ENCODE results near the gene RUNX2. TPM values are rescaled to one million over a fixed set of nuclear protein-coding genes. Genes with fewer than 3 reads are reported as not detected.
A peak's percentile ranks its signal among the peaks of the same experiment; 100 is the strongest.

Gene RUNX2
- polyA plus RNA-seq, 4 donors: 3.1 to 9.5 (median 3.5) TPM

- DNase-seq (ENCODE audit: low read depth in 4 of 4, low spot score in 3 of 4): no peak
Observed at GRCh38 chr6:45608252-45608913, 280.3 kb downstream of the RUNX2 start.

- DNase-seq (ENCODE audit: low read depth in 4 of 4, low spot score in 3 of 4): no peak
Observed at GRCh38 chr6:45609141-45609638, 281.1 kb downstream of the RUNX2 start.

- no peak for DNase-seq (ENCODE audit: low read depth in 4 of 4, low spot score in 3 of 4)
Observed at GRCh38 chr6:45610374-45610773, 282.2 kb downstream of the RUNX2 start.

GRCh38 chr6:45610832-45611231 lies 282.7 kb downstream of the RUNX2 start:
- DNase-seq (ENCODE audit: low read depth in 4 of 4, low spot score in 3 of 4): no peak

- no peak for DNase-seq (ENCODE audit: low read depth in 4 of 4, low spot score in 3 of 4)
Observed at GRCh38 chr6:45611491-45611890, 283.4 kb downstream of the RUNX2 start.

GRCh38 chr6:45613656-45614055 lies 285.5 kb downstream of the RUNX2 start:
- DNase-seq (ENCODE audit: low read depth in 4 of 4, low spot score in 3 of 4): peak in 1 of 4 donors; percentile 55

- no peak for DNase-seq (ENCODE audit: low read depth in 4 of 4, low spot score in 3 of 4)
Observed at GRCh38 chr6:45614488-45615285, 286.6 kb downstream of the RUNX2 start.

- DNase-seq (ENCODE audit: low read depth in 4 of 4, low spot score in 3 of 4): no peak
Observed at GRCh38 chr6:45616209-45616608, 288.1 kb downstream of the RUNX2 start.

GRCh38 chr6:45617441-45617840 lies 289.3 kb downstream of the RUNX2 start:
- no peak for DNase-seq (ENCODE audit: low read depth in 4 of 4, low spot score in 3 of 4)

- DNase-seq (ENCODE audit: low read depth in 4 of 4, low spot score in 3 of 4): no peak
Observed at GRCh38 chr6:45618259-45618658, 290.1 kb downstream of the RUNX2 start.

GRCh38 chr6:45619211-45619760 lies 291.2 kb downstream of the RUNX2 start:
- no peak for DNase-seq (ENCODE audit: low read depth in 4 of 4, low spot score in 3 of 4)

GRCh38 chr6:45619994-45620471 lies 291.9 kb downstream of the RUNX2 start:
- DNase-seq (ENCODE audit: low read depth in 4 of 4, low spot score in 3 of 4): no peak

GRCh38 chr6:45624228-45624627 lies 296.1 kb downstream of the RUNX2 start:
- no peak for DNase-seq (ENCODE audit: low read depth in 4 of 4, low spot score in 3 of 4)

- no peak for DNase-seq (ENCODE audit: low read depth in 4 of 4, low spot score in 3 of 4)
Observed at GRCh38 chr6:45625191-45625664, 297.1 kb downstream of the RUNX2 start.

GRCh38 chr6:45626087-45626891 lies 298.2 kb downstream of the RUNX2 start:
- DNase-seq (ENCODE audit: low read depth in 4 of 4, low spot score in 3 of 4): no peak

GRCh38 chr6:45630314-45630713 lies 302.2 kb downstream of the RUNX2 start:
- DNase-seq (ENCODE audit: low read depth in 4 of 4, low spot score in 3 of 4): no peak

- no peak for DNase-seq (ENCODE audit: low read depth in 4 of 4, low spot score in 3 of 4)
Observed at GRCh38 chr6:45630801-45631200, 302.7 kb downstream of the RUNX2 start.

GRCh38 chr6:45631396-45631795 lies 303.3 kb downstream of the RUNX2 start:
- no peak for DNase-seq (ENCODE audit: low read depth in 4 of 4, low spot score in 3 of 4)

- DNase-seq (ENCODE audit: low read depth in 4 of 4, low spot score in 3 of 4): no peak
Observed at GRCh38 chr6:45633272-45633908, 305.3 kb downstream of the RUNX2 start.

GRCh38 chr6:45634231-45634630 lies 306.1 kb downstream of the RUNX2 start:
- no peak for DNase-seq (ENCODE audit: low read depth in 4 of 4, low spot score in 3 of 4)
